ENCODE measurements around the gene GCC1.
"Not testable (repeated sequence)": the region's sequence is repeated elsewhere in the genome, so short reads cannot be mapped to it uniquely, and the experiment has no call there.

The GCC1 gene

GRCh38 chr7:127557803-127558202 lies 27.6 kb downstream of the GCC1 start:
- TF ChIP-seq CTCF (IDR thresholded peaks at IDR 0.05; ENCODE audit: extremely low read depth, missing control alignments): no peak
- DNase-seq (ENCODE audit: low spot score): no peak

- DNase-seq (ENCODE audit: low spot score): no peak
Observed at GRCh38 chr7:127556404-127556803, 29.0 kb downstream of the GCC1 start.

GRCh38 chr7:127551941-127552340 lies 33.5 kb downstream of the GCC1 start:
- no peak for TF ChIP-seq CTCF (IDR thresholded peaks at IDR 0.05; ENCODE audit: extremely low read depth, missing control alignments)
- no peak for DNase-seq (ENCODE audit: low spot score)

More at GRCh38 chr7:127556404-127556803, 29.0 kb downstream of the GCC1 start:
- TF ChIP-seq CTCF (IDR thresholded peaks at IDR 0.05; ENCODE audit: extremely low read depth, missing control alignments): no peak

GRCh38 chr7:127550247-127550646 lies 35.1 kb downstream of the GCC1 start:
- TF ChIP-seq CTCF (IDR thresholded peaks at IDR 0.05; ENCODE audit: extremely low read depth, missing control alignments): no peak
- DNase-seq (ENCODE audit: low spot score): no peak

- TF ChIP-seq CTCF (IDR thresholded peaks at IDR 0.05; ENCODE audit: extremely low read depth, missing control alignments): no peak
- DNase-seq (ENCODE audit: low spot score): no peak
Observed at GRCh38 chr7:127546313-127546712, 39.1 kb downstream of the GCC1 start.

- TF ChIP-seq CTCF (IDR thresholded peaks at IDR 0.05; ENCODE audit: extremely low read depth, missing control alignments): no peak
- no peak for DNase-seq (ENCODE audit: low spot score)
Observed at GRCh38 chr7:127541548-127541947, 43.8 kb downstream of the GCC1 start.

GRCh38 chr7:127540461-127540860 lies 44.9 kb downstream of the GCC1 start:
- DNase-seq (ENCODE audit: low spot score): not testable (repeated sequence)

- TF ChIP-seq CTCF (IDR thresholded peaks at IDR 0.05; ENCODE audit: extremely low read depth, missing control alignments): no peak
Observed at GRCh38 chr7:127539116-127539515, 46.3 kb downstream of the GCC1 start.

More at GRCh38 chr7:127539116-127539515, 46.3 kb downstream of the GCC1 start:
- no peak for DNase-seq (ENCODE audit: low spot score)
